Urothelium cell line (cell line): ENCODE results near the gene SBF2.
A peak's percentile ranks its signal among the peaks of the same experiment; 100 is the strongest.

Source experiments
- DNase-seq: peaks from one replicate; pipeline ENCODE4 v3.0.0; 2011; ENCODE audit warnings: low spot score, mixed read lengths
- FAIRE-seq: peaks from 2 replicates; lab custom pipeline; 2011; peaks lifted over from hg19 to GRCh38; lab: Jason Lieb, UNC

SBF2 gene

GRCh38 chr11:10302744-10303557 lies 8.9 kb upstream of the SBF2 start:
- peak; percentile 54 for DNase-seq
- FAIRE-seq, result peak; percentile 40

GRCh38 chr11:10302359-10302743 lies 8.3 kb upstream of the SBF2 start:
- peak; percentile 41 for DNase-seq
- FAIRE-seq, result no peak

- DNase-seq, result no peak
- FAIRE-seq, result no peak
Measured at GRCh38 chr11:10301656-10302358, 7.8 kb upstream of the SBF2 start.

GRCh38 chr11:10298342-10298741 lies 4.3 kb upstream of the SBF2 start:
- DNase-seq (peak; percentile 66), FAIRE-seq (no peak)

- no peak for DNase-seq
- FAIRE-seq, result no peak
Measured at GRCh38 chr11:10295064-10295901, 1.3 kb upstream of the SBF2 start.

GRCh38 chr11:10294290-10294953 lies 403 bp upstream of the SBF2 start:
- FAIRE-seq (no peak), DNase-seq (peak; percentile 53)

- DNase-seq (no peak), FAIRE-seq (no peak)
Measured at GRCh38 chr11:10291801-10292638, 2.0 kb downstream of the SBF2 start.

- DNase-seq (no peak), FAIRE-seq (no peak)
Measured at GRCh38 chr11:10289765-10290380, 4.1 kb downstream of the SBF2 start.

- no peak for DNase-seq
- no peak for FAIRE-seq
Measured at GRCh38 chr11:10288881-10289764, 4.9 kb downstream of the SBF2 start.

GRCh38 chr11:10287766-10288715 lies 6.0 kb downstream of the SBF2 start:
- FAIRE-seq (no peak), DNase-seq (no peak)

- no peak for DNase-seq
- no peak for FAIRE-seq
Measured at GRCh38 chr11:10287140-10287539, 6.9 kb downstream of the SBF2 start.

- DNase-seq (no peak), FAIRE-seq (no peak)
Measured at GRCh38 chr11:10285148-10285802, 8.7 kb downstream of the SBF2 start.

- FAIRE-seq (no peak), DNase-seq (no peak)
Measured at GRCh38 chr11:10283991-10284390, 10.0 kb downstream of the SBF2 start.

- DNase-seq, result no peak
- no peak for FAIRE-seq
Measured at GRCh38 chr11:10282117-10282516, 11.9 kb downstream of the SBF2 start.

- no peak for FAIRE-seq
- no peak for DNase-seq
Measured at GRCh38 chr11:10275714-10276113, 18.3 kb downstream of the SBF2 start.

GRCh38 chr11:10274726-10275125 lies 19.3 kb downstream of the SBF2 start:
- no peak for DNase-seq
- no peak for FAIRE-seq

- no peak for FAIRE-seq
- no peak for DNase-seq
Measured at GRCh38 chr11:10273738-10274137, 20.3 kb downstream of the SBF2 start.
